H1 (cell line): ENCODE measurements around the gene USP54. TPM values are rescaled to one million over a fixed set of nuclear protein-coding genes. Genes with fewer than 3 reads are reported as not detected.

Experiments
- CTCF ChIA-PET: fragments of 300-600 bp; sonication (Branson Sonifier 250); formaldehyde crosslinking; loops from one replicate; lab custom pipeline; 2021; ENCODE audit not compliant: partially characterized antibody; lab: Charles Lee
- POLR2A ChIA-PET: fragments of 300-600 bp; sonication (Branson Sonifier 250); formaldehyde crosslinking; loops from one replicate; lab custom pipeline; 2021; ENCODE audit warnings: inconsistent platforms; ENCODE audit not compliant: partially characterized antibody; lab: Charles Lee
- DNase-seq, 2 experiments: peaks; one replicate each; pipeline versions ENCODE4 v3.0.0 to v3.0.0-alpha.2; 2010 to 2022; ENCODE audit warnings: low spot score in 2 of 2, low read depth in 1 of 2, mixed read lengths in 1 of 2
- FAIRE-seq: peaks from 2 replicates; lab custom pipeline; 2011; peaks lifted over from hg19 to GRCh38; lab: Jason Lieb, UNC
- H2AFZ ChIP-seq: 2 replicates; pipeline ENCODE4 v1.8.1; 2012; ENCODE audit warnings: low read length, inconsistent platforms
- H2AK5ac ChIP-seq: 2 replicates; pipeline ENCODE4 v1.6.1; 2013; ENCODE audit warnings: low read depth, low read length
- H2BK120ac ChIP-seq: replicated peaks from 2 replicates; pipeline ENCODE3; 2013; ENCODE audit warnings: low read depth, low read length, inconsistent platforms
- H2BK12ac ChIP-seq: 2 replicates; pipeline ENCODE4 v1.6.1; 2013; ENCODE audit warnings: low read depth, low read length
- H2BK15ac ChIP-seq: 2 replicates; pipeline ENCODE4 v1.6.1; 2013; ENCODE audit warnings: low read length
- H2BK20ac ChIP-seq: 2 replicates; pipeline ENCODE4 v1.6.1; 2013; ENCODE audit warnings: low read length
- H2BK5ac ChIP-seq: 2 replicates; pipeline ENCODE4 v1.6.1; 2013; ENCODE audit warnings: low read depth, low read length
- H3K14ac ChIP-seq: 2 replicates; pipeline ENCODE4 v1.6.1; 2013; ENCODE audit warnings: inconsistent platforms; ENCODE audit not compliant: insufficient read length
- H3K18ac ChIP-seq: 2 replicates; pipeline ENCODE4 v1.6.1; 2013; ENCODE audit warnings: low read length; ENCODE audit errors: extremely low read depth
- H3K23ac ChIP-seq: 2 replicates; pipeline ENCODE4 v1.6.1; 2013; ENCODE audit warnings: inconsistent platforms; ENCODE audit not compliant: insufficient read length
- H3K23me2 ChIP-seq: 2 replicates; pipeline ENCODE4 v1.6.1; 2013; ENCODE audit warnings: low read depth, low read length
- H3K27ac ChIP-seq: 2 replicates; pipeline ENCODE4 v1.6.1; 2011; ENCODE audit warnings: low read depth, low read length, inconsistent platforms
- H3K27me3 ChIP-seq, 4 experiments: replicated peaks in 1 of 4; 1 replicate in 1 of 4; 2 replicates in 3 of 4; pipeline versions ENCODE4 v1.6.1 to v1.8.1; 2011 to 2013; ENCODE audit warnings: low read length in 3 of 4, mild to moderate bottlenecking in 3 of 4, inconsistent platforms in 2 of 4, mixed read lengths in 2 of 4, moderate library complexity in 1 of 4; ENCODE audit not compliant: control insufficient read depth in 3 of 4, insufficient read depth in 3 of 4; ENCODE audit errors: extremely low read depth in 1 of 4
- H3K36me3 ChIP-seq, 4 experiments: 2 replicates each; pipeline versions ENCODE4 v1.6.1 to v1.8.1; 2011 to 2013; ENCODE audit warnings: mild to moderate bottlenecking in 4 of 4, low read length in 3 of 4, moderate library complexity in 2 of 4, control low read depth in 1 of 4, inconsistent platforms in 1 of 4; ENCODE audit not compliant: insufficient read depth in 4 of 4, control insufficient read depth in 2 of 4
- H3K4ac ChIP-seq: replicated peaks from 2 replicates; pipeline ENCODE3; 2013; ENCODE audit warnings: low read length, low read depth, mixed read lengths, inconsistent platforms; ENCODE audit not compliant: insufficient read length
- H3K4me1 ChIP-seq, 4 experiments: replicated peaks in 1 of 4; 1 replicate in 1 of 4; 2 replicates in 3 of 4; pipeline versions ENCODE4 v1.6.1 to v1.8.1; 2011 to 2013; ENCODE audit warnings: low read length in 3 of 4, inconsistent platforms in 2 of 4, mixed read lengths in 1 of 4; ENCODE audit not compliant: insufficient read depth in 4 of 4, control insufficient read depth in 3 of 4
- H3K4me2 ChIP-seq, 2 experiments: 2 replicates each; pipeline versions ENCODE4 v1.6.1 to v1.8.1; 2011 to 2013; ENCODE audit warnings: low read depth in 2 of 2, low read length in 2 of 2, control low read depth in 1 of 2, inconsistent platforms in 1 of 2, mild to moderate bottlenecking in 1 of 2; ENCODE audit not compliant: insufficient read depth in 1 of 2
- H3K4me3 ChIP-seq, 4 experiments: fragments of 200-600, 300-600 bp in 1 of 4; sonication (generic), shearing (Covaris generic), sonication (Bioruptor Twin) in 1 of 4; 2 replicates each; pipeline versions ENCODE4 v1.5.1 to v1.8.1; 2011 to 2016; ENCODE audit warnings: low read length in 4 of 4, low read depth in 3 of 4, control low read depth in 2 of 4, inconsistent platforms in 2 of 4, mild to moderate bottlenecking in 2 of 4, mixed read lengths in 1 of 4, moderate library complexity in 1 of 4; ENCODE audit not compliant: insufficient read depth in 2 of 4; ENCODE audit errors: extremely low read depth in 1 of 4
- H3K56ac ChIP-seq: replicated peaks from 2 replicates; pipeline ENCODE3; 2013; ENCODE audit warnings: low read depth, mild to moderate bottlenecking, mixed read lengths, low read length, inconsistent platforms; ENCODE audit not compliant: insufficient read length
- H3K79me1 ChIP-seq: 2 replicates; pipeline ENCODE4 v1.6.1; 2013; ENCODE audit warnings: low read depth, low read length, control low read depth
- H3K79me2 ChIP-seq, 2 experiments: 2 replicates each; pipeline versions ENCODE4 v1.6.1 to v1.8.1; 2012 to 2013; ENCODE audit warnings: low read length in 2 of 2, mild to moderate bottlenecking in 2 of 2, inconsistent platforms in 1 of 2; ENCODE audit not compliant: insufficient read depth in 2 of 2, control insufficient read depth in 1 of 2
- H3K9ac ChIP-seq, 4 experiments: replicated peaks in 1 of 4; 1 replicate in 1 of 4; 2 replicates in 3 of 4; pipeline versions ENCODE4 v1.6.1 to v1.8.1; 2011 to 2013; ENCODE audit warnings: low read depth in 3 of 4, low read length in 3 of 4, control low read depth in 2 of 4, mild to moderate bottlenecking in 2 of 4, moderate library complexity in 2 of 4, inconsistent platforms in 1 of 4; ENCODE audit errors: extremely low read depth in 1 of 4
- H3K9me3 ChIP-seq, 2 experiments: 2 replicates each; pipeline versions ENCODE4 v1.6.1 to v1.8.1; 2012 to 2013; ENCODE audit warnings: mild to moderate bottlenecking in 2 of 2, moderate library complexity in 2 of 2, control low read depth in 1 of 2, inconsistent platforms in 1 of 2, low read depth in 1 of 2, low read length in 1 of 2, mixed read lengths in 1 of 2; ENCODE audit not compliant: insufficient read depth in 2 of 2
- H4K20me1 ChIP-seq, 2 experiments: replicated peaks in 1 of 2; 2 replicates each; pipeline versions ENCODE3 to v1.8.1; 2011 to 2013; ENCODE audit warnings: inconsistent platforms in 2 of 2, low read length in 2 of 2, mild to moderate bottlenecking in 1 of 2; ENCODE audit not compliant: insufficient read depth in 2 of 2, control insufficient read depth in 1 of 2
- H4K5ac ChIP-seq: 2 replicates; pipeline ENCODE4 v1.6.1; 2013; ENCODE audit warnings: low read length, low read depth, mixed read lengths, inconsistent platforms; ENCODE audit not compliant: insufficient read length
- H4K8ac ChIP-seq: 2 replicates; pipeline ENCODE4 v1.8.0; 2013; ENCODE audit warnings: mild to moderate bottlenecking, moderate library complexity, low read length, inconsistent platforms; ENCODE audit not compliant: insufficient read depth; ENCODE audit errors: extremely low read depth
- H4K91ac ChIP-seq: replicated peaks from 2 replicates; pipeline ENCODE3; 2013; ENCODE audit warnings: low read length, mixed read lengths, inconsistent platforms; ENCODE audit not compliant: insufficient read length
- EZH2 ChIP-seq: fragments of 200-600 bp; sonication (generic); IDR thresholded peaks from 2 replicates; pipeline ENCODE4 v1.7.1; 2012; ENCODE audit warnings: low read depth, mild to moderate bottlenecking, moderate library complexity, low read length, inconsistent platforms; ENCODE audit not compliant: severe bottlenecking
- HDAC2 ChIP-seq, 2 experiments: fragments of 300-600 bp in 1 of 2; sonication (generic) in 1 of 2; IDR thresholded peaks; 2 replicates each; pipeline ENCODE4 v1.6.1; 2011 to 2012; ENCODE audit warnings: low read depth in 2 of 2, low read length in 2 of 2, mild to moderate bottlenecking in 2 of 2, moderate library complexity in 2 of 2, borderline replicate concordance in 1 of 2, inconsistent platforms in 1 of 2
- MAFK ChIP-seq: IDR thresholded peaks from 2 replicates; pipeline ENCODE4 v1.6.1; 2012; ENCODE audit warnings: low read depth, mild to moderate bottlenecking, improper control_type of control experiment, low read length
- POLR2A ChIP-seq, 2 experiments: IDR thresholded peaks; 1 replicate in 1 of 2; 2 replicates in 1 of 2; pipeline ENCODE4 v1.6.1; 2011; ENCODE audit warnings: low read depth in 2 of 2, low read length in 2 of 2, mild to moderate bottlenecking in 2 of 2; ENCODE audit errors: control extremely low read depth in 1 of 2
- RNF2 ChIP-seq: fragments of 200-900, 300-1000 bp; sonication (generic); IDR thresholded peaks from 2 replicates; pipeline ENCODE4 v1.7.1; 2016; ENCODE audit warnings: borderline replicate concordance, low read depth, mild to moderate bottlenecking, antibody characterized with exemption, low read length; ENCODE audit not compliant: poor library complexity, severe bottlenecking; ENCODE audit errors: missing control alignments
- SAP30 ChIP-seq: fragments of 300-600 bp; sonication (generic); IDR thresholded peaks from 2 replicates; pipeline ENCODE4 v1.7.1; 2012; ENCODE audit warnings: low read length, moderate library complexity, mild to moderate bottlenecking, inconsistent platforms; ENCODE audit not compliant: insufficient read depth, insufficient replicate concordance
- SIRT6 ChIP-seq: IDR thresholded peaks from one replicate; pipeline ENCODE4 v1.7.1; 2012; ENCODE audit warnings: low read length, inconsistent platforms
- SP2 ChIP-seq: IDR thresholded peaks from 2 replicates; pipeline ENCODE4 v1.6.1; 2012; ENCODE audit warnings: mild to moderate bottlenecking, low read length, inconsistent platforms
- TEAD4 ChIP-seq: IDR thresholded peaks from 2 replicates; pipeline ENCODE4 v1.6.1; 2012; ENCODE audit warnings: low read depth, low read length, inconsistent platforms, mixed read lengths
- YY1 ChIP-seq: IDR thresholded peaks from 2 replicates; pipeline ENCODE4 v1.6.1; 2011; ENCODE audit warnings: low read depth, mild to moderate bottlenecking, low read length
- WGBS, 2 experiments: shearing (Covaris generic) in 1 of 2; methylation state at CpG; one replicate each; pipeline versions ENCODE4 v1.1.6 to v1.1.7; 2013 to 2015; ENCODE audit warnings: low lambda C conversion rate in 2 of 2, mixed read lengths in 2 of 2, inconsistent platforms in 1 of 2, low coverage in 1 of 2, missing lambda C conversion rate in 1 of 2; ENCODE audit not compliant: insufficient replicate concordance in 2 of 2, insufficient coverage in 1 of 2, insufficient read length in 1 of 2; ENCODE audit errors: extremely low coverage in 1 of 2, missing lambda C conversion rate in 1 of 2; 5-methylcytosine and 5-hydroxymethylcytosine counted together
- polyA plus RNA-seq, 7 experiments: library from polyadenylated mRNA; depleted of rRNA in 3 of 7; stranded (reverse) in 5 of 7; unstranded in 2 of 7; fragments of >200 nt in 5 of 7; fragments of 200-250 nt in 2 of 7; gene quantifications; 1 replicate in 5 of 7; 2 replicates in 1 of 7; 4 replicates in 1 of 7; pipeline versions ENCODE4 v1.2.1 to v1.2.3, GENCODE V29; 2011 to 2013; ENCODE audit warnings: missing spikeins in 2 of 7, mixed read lengths in 2 of 7
- total RNA-seq: library from RNA; stranded (reverse); fragmentation: NEBNext Ultra II Directional; extraction: Animal tissue kit (Norgen Biotek cat#: 25700); gene quantifications from 2 replicates; pipeline ENCODE4 v1.2.1, GENCODE V29; 2021
- TF ChIP-seq, protein P1 (sequence below): IDR thresholded peaks from 2 replicates; pipeline ENCODE4 v1.6.1; 2012; ENCODE audit warnings: low read length, inconsistent platforms

The USP54 gene
- total and polyA plus RNA-seq, 2 of the 8 experiments (the other 6 are each of a cell fraction or from before 2014, with no cell fraction given), result 46.2 to 65.6 TPM

GRCh38 chr10:73494877-73495225 lies 96.3 kb downstream of the USP54 start:
- H3K79me1 ChIP-seq, result no peaks in the 10 kb centered on the region
- no peak overlapping the region for H3K14ac ChIP-seq
- ChIA-PET CTCF (interaction anchor here (0.6 kb wide), 1 partner anchor 532 kb away, joined by 4 read pairs; no protein-coding TSS in a partner anchor), POLR2A (interaction anchor here (0.8 to 3.3 kb wide), 9 partner anchors 9 to 249 kb away, joined by 3 to 12 read pairs (median 6); partner anchors contain the start of genes ANXA7 and DNAJC9)
- H3K4me2 ChIP-seq, result peak overlapping the region; percentile 59 to 82
- H3K4me3 ChIP-seq, result peak overlapping the region; percentile 70 to 97 (median 84)
- H2BK120ac ChIP-seq, result no peak overlapping the region
- H2AK5ac ChIP-seq, result no peak overlapping the region
- H4K91ac ChIP-seq, result no peak overlapping the region
- 2% methylated on average over 2 of the region's 2 CpGs; no CpG with 5 or more reads in 1 of the 2 experiments for WGBS, 2 experiments
- H3K36me3 ChIP-seq, result peaks cover 8 to 15% (median 11%) of the 10 kb centered on the region in 4 experiments; a peak in 5 of 8 replicates
- peak overlapping the region in 3 of 4 experiments; percentile 52 to 75 (median 57); a peak in 5 of 7 replicates for H3K9ac ChIP-seq
- H3K9me3 ChIP-seq, result no peaks in the 10 kb centered on the region
- H3K56ac ChIP-seq, result peak overlapping the region; percentile 42
- no peaks in the 10 kb centered on the region for H4K20me1 ChIP-seq
- H3K18ac ChIP-seq, result no peak overlapping the region
- no peak overlapping the region for H2AFZ ChIP-seq
- no peak overlapping the region for H4K8ac ChIP-seq
- no peak overlapping the region for H2BK5ac ChIP-seq
- no peaks in the 10 kb centered on the region; the same call in 1 of the 2 replicates for H3K23me2 ChIP-seq
- no peak overlapping the region for H2BK20ac ChIP-seq
- no peak overlapping the region for H3K4ac ChIP-seq
- FAIRE-seq, result no peak
- no peak overlapping the region for H2BK12ac ChIP-seq
- no peak overlapping the region for H3K23ac ChIP-seq
- no peak overlapping the region for H4K5ac ChIP-seq
- H3K4me1 ChIP-seq, result peaks cover 4 to 5% (median 4%) of the 10 kb centered on the region in 4 experiments; a peak in 6 of 7 replicates
- H3K27me3 ChIP-seq, result no peaks in the 10 kb centered on the region
- H3K79me2 ChIP-seq, result peaks cover 0 to 49% of the 10 kb centered on the region in 2 experiments; a peak in 3 of 4 replicates
- no peak overlapping the region for H3K27ac ChIP-seq
- no peak overlapping the region for H2BK15ac ChIP-seq
- no peak for DNase-seq
- no peak for TF ChIP-seq HDAC2 (IDR thresholded peaks at IDR 0.05; ENCODE audit: borderline replicate concordance in 1 of 2, low read depth in 2 of 2, low read length in 2 of 2)
- TF ChIP-seq EZH2, result no peak
- TF ChIP-seq SIRT6, result no peak
- TF ChIP-seq SAP30, result no peak
- no peak for TF ChIP-seq YY1
- TF ChIP-seq, protein P1, sequence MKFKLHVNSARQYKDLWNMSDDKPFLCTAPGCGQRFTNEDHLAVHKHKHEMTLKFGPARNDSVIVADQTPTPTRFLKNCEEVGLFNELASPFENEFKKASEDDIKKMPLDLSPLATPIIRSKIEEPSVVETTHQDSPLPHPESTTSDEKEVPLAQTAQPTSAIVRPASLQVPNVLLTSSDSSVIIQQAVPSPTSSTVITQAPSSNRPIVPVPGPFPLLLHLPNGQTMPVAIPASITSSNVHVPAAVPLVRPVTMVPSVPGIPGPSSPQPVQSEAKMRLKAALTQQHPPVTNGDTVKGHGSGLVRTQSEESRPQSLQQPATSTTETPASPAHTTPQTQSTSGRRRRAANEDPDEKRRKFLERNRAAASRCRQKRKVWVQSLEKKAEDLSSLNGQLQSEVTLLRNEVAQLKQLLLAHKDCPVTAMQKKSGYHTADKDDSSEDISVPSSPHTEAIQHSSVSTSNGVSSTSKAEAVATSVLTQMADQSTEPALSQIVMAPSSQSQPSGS, result no peak
- TF ChIP-seq MAFK, result no peak
- no peak for TF ChIP-seq SP2
- no peak for TF ChIP-seq TEAD4
- no peak for TF ChIP-seq RNF2
- TF ChIP-seq POLR2A (IDR thresholded peaks at IDR 0.05; ENCODE audit: control extremely low read depth in 1 of 2, low read depth in 2 of 2, low read length in 2 of 2), result no peak
